ENCODE results near the gene TP73.

The TP73 gene

GRCh38 chr1:3642919-3643675 lies 9.2 kb upstream of the TP73 start:
- no peak for TF ChIP-seq TAF1 (IDR thresholded peaks at IDR 0.05; ENCODE audit: borderline replicate concordance, insufficient read depth, low read length)
- TF ChIP-seq SIN3A (IDR thresholded peaks at IDR 0.05; ENCODE audit: borderline replicate concordance, insufficient read depth, low read length), result no peak
- no peak for TF ChIP-seq FOXP2 (optimal IDR thresholded peaks at IDR 0.05; ENCODE audit: borderline replicate concordance, extremely low read depth, extremely low read length, insufficient read depth)
- no peak for TF ChIP-seq POLR2AphosphoS5 (IDR thresholded peaks at IDR 0.05; ENCODE audit: low read depth, low read length)
- no peak for TF ChIP-seq REST (IDR thresholded peaks at IDR 0.05; ENCODE audit: insufficient read depth in 1 of 2, low read depth in 2 of 2, low read length in 2 of 2)

GRCh38 chr1:3644273-3644672 lies 8.0 kb upstream of the TP73 start:
- TF ChIP-seq REST (IDR thresholded peaks at IDR 0.05; ENCODE audit: insufficient read depth in 1 of 2, low read depth in 2 of 2, low read length in 2 of 2) (no peak), TAF1 (IDR thresholded peaks at IDR 0.05; ENCODE audit: borderline replicate concordance, insufficient read depth, low read length) (no peak), FOXP2 (optimal IDR thresholded peaks at IDR 0.05; ENCODE audit: borderline replicate concordance, extremely low read depth, extremely low read length, insufficient read depth) (no peak), SIN3A (IDR thresholded peaks at IDR 0.05; ENCODE audit: borderline replicate concordance, insufficient read depth, low read length) (no peak)

DNA sequence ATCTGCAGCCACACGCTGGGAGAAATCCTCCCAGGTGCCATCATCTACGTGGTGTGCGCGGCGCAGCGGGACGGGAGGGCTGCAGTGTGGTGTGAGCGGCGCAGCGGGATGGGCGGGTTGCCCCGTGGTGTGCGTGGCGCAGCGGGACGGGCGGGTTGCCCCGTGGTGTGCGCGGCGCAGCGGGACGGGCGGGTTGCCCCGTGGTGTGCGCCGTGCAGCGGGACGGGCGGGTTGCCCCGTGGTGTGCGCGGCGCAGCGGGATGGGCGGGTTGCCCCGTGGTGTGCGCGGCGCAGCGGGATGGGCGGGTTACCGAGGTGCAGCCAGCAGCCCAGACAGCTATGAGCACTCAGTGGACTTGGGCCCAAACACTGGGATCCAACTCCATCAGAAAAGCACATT lies 7.1 kb upstream of the TP73 start:
- no peak for TF ChIP-seq POLR2AphosphoS5 (IDR thresholded peaks at IDR 0.05; ENCODE audit: low read depth, low read length)

DNA sequence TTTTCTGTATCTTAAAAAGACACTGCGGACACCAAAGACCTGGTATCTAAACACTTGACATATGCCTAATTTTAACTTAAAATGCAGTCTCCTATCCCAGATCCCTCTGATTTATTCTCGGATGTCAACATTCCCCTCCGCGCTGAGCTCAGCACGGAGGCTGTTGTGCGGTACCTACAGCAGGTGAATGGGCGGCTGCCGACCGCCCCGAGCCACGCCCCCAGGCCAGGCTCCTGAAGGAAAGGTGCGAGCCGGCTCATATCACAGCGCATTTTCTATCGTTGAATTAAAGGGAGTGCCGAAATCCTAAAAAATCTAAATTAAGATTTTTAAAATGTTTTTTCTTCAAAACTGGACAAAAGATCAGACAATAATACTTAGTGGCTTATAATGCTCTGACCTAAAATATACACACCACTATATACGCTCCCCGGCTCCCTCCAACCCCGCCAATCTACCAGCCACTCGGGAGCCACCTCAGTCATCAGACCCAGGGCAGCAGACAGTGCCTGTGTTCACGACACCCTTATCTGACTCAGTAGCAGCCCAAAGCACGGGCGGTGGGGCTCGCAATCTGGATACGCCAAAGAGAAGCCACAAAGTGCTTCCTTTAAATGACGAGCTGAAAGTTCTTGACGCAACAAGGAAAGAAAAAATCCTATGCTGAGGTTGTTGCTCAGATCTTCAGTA lies 6.5 kb upstream of the TP73 start:
- TF ChIP-seq FOXP2 (optimal IDR thresholded peaks at IDR 0.05; ENCODE audit: borderline replicate concordance, extremely low read depth, extremely low read length, insufficient read depth) (no peak), POLR2AphosphoS5 (IDR thresholded peaks at IDR 0.05; ENCODE audit: low read depth, low read length) (no peak), REST (IDR thresholded peaks at IDR 0.05; ENCODE audit: insufficient read depth in 1 of 2, low read depth in 2 of 2, low read length in 2 of 2) (no peak), TAF1 (IDR thresholded peaks at IDR 0.05; ENCODE audit: borderline replicate concordance, insufficient read depth, low read length) (no peak), SIN3A (IDR thresholded peaks at IDR 0.05; ENCODE audit: borderline replicate concordance, insufficient read depth, low read length) (no peak)

- TF ChIP-seq FOXP2 (optimal IDR thresholded peaks at IDR 0.05; ENCODE audit: borderline replicate concordance, extremely low read depth, extremely low read length, insufficient read depth), result no peak
- TF ChIP-seq REST (IDR thresholded peaks at IDR 0.05; ENCODE audit: insufficient read depth in 1 of 2, low read depth in 2 of 2, low read length in 2 of 2), result no peak
- TF ChIP-seq TAF1 (IDR thresholded peaks at IDR 0.05; ENCODE audit: borderline replicate concordance, insufficient read depth, low read length), result no peak
- no peak for TF ChIP-seq SIN3A (IDR thresholded peaks at IDR 0.05; ENCODE audit: borderline replicate concordance, insufficient read depth, low read length)
- no peak for TF ChIP-seq POLR2AphosphoS5 (IDR thresholded peaks at IDR 0.05; ENCODE audit: low read depth, low read length)
Measured at GRCh38 chr1:3646596-3646995, 5.7 kb upstream of the TP73 start.
